Subcutaneous abdominal adipose tissue (tissue), 5 donors: ENCODE data around the gene FIGLA.

Experiments used
- H3K27ac ChIP-seq: one replicate; pipeline ENCODE4 v1.7.0; 2013; ENCODE audit warnings: low read depth, mild to moderate bottlenecking, inconsistent platforms, low read length, moderate library complexity
- H3K27me3 ChIP-seq, 5 donors: one replicate each; pipeline ENCODE4 v1.7.0; 2013; ENCODE audit warnings: low read length in 5 of 5, inconsistent platforms in 1 of 5; ENCODE audit not compliant: control insufficient read depth in 5 of 5, insufficient read depth in 4 of 5
- H3K36me3 ChIP-seq, 5 donors: one replicate each; pipeline ENCODE4 v1.7.0; 2013; ENCODE audit warnings: low read length in 5 of 5; ENCODE audit not compliant: control insufficient read depth in 5 of 5, insufficient read depth in 5 of 5
- H3K4me1 ChIP-seq, 5 donors: one replicate each; pipeline ENCODE4 v1.7.0; 2013; ENCODE audit warnings: low read length in 5 of 5, mild to moderate bottlenecking in 3 of 5, moderate library complexity in 1 of 5; ENCODE audit not compliant: control insufficient read depth in 5 of 5, insufficient read depth in 5 of 5
- H3K4me3 ChIP-seq, 5 donors: one replicate each; pipeline ENCODE4 v1.7.0; 2013; ENCODE audit warnings: low read length in 5 of 5, low read depth in 1 of 5
- H3K9ac ChIP-seq, 5 donors: one replicate each; pipeline ENCODE4 v1.7.0; 2013; ENCODE audit warnings: low read length in 5 of 5, mild to moderate bottlenecking in 4 of 5, moderate library complexity in 3 of 5
- H3K9me3 ChIP-seq, 5 donors: one replicate each; pipeline ENCODE4 v1.7.0; 2013; ENCODE audit warnings: low read length in 5 of 5; ENCODE audit not compliant: control insufficient read depth in 5 of 5
- donor health status: healthy.
- donor health status: healthy.
- donor health status: healthy.
- donor health status: healthy.
- donor health status: healthy.

The FIGLA gene

GRCh38 chr2:70828914-70829824, 38.7 kb upstream of the FIGLA start:
- no peak overlapping the region for H3K4me3 ChIP-seq
- H3K27me3 ChIP-seq: no peaks in the 10 kb centered on the region
- peaks cover 4 to 27% (median 23%) of the 10 kb centered on the region in 5 donors for H3K4me1 ChIP-seq
- no peak overlapping the region for H3K9ac ChIP-seq
- H3K36me3 ChIP-seq: no peaks in the 10 kb centered on the region
- H3K9me3 ChIP-seq: no peaks in the 10 kb centered on the region
- no peak overlapping the region for H3K27ac ChIP-seq

GRCh38 chr2:70828115-70828514, 37.7 kb upstream of the FIGLA start:
- H3K9me3 ChIP-seq: no peaks in the 10 kb centered on the region
- H3K4me3 ChIP-seq: no peak overlapping the region
- no peak overlapping the region for H3K9ac ChIP-seq
- H3K4me1 ChIP-seq: peaks cover 4 to 27% (median 23%) of the 10 kb centered on the region in 5 donors
- H3K36me3 ChIP-seq: no peaks in the 10 kb centered on the region
- H3K27me3 ChIP-seq: no peaks in the 10 kb centered on the region
- H3K27ac ChIP-seq: no peak overlapping the region

GRCh38 chr2:70827388-70827787, 36.9 kb upstream of the FIGLA start:
- H3K27ac ChIP-seq: no peak overlapping the region
- no peaks in the 10 kb centered on the region for H3K36me3 ChIP-seq
- H3K9ac ChIP-seq: no peak overlapping the region
- peaks cover 4 to 27% (median 23%) of the 10 kb centered on the region in 5 donors for H3K4me1 ChIP-seq
- H3K4me3 ChIP-seq: no peak overlapping the region
- H3K9me3 ChIP-seq: no peaks in the 10 kb centered on the region
- no peaks in the 10 kb centered on the region for H3K27me3 ChIP-seq

GRCh38 chr2:70826696-70827350, 36.4 kb upstream of the FIGLA start:
- H3K27me3 ChIP-seq: no peaks in the 10 kb centered on the region
- no peak overlapping the region for H3K4me3 ChIP-seq
- H3K27ac ChIP-seq: no peak overlapping the region
- no peaks in the 10 kb centered on the region for H3K9me3 ChIP-seq
- H3K9ac ChIP-seq: no peak overlapping the region
- peaks cover 4 to 27% (median 23%) of the 10 kb centered on the region in 5 donors for H3K4me1 ChIP-seq
- no peaks in the 10 kb centered on the region for H3K36me3 ChIP-seq

- Histone ChIP-seq H3K4me3 (no peak overlapping the region), H3K36me3 (no peaks in the 10 kb centered on the region), H3K4me1 (peaks cover 0 to 3% (median 3%) of the 10 kb centered on the region in 5 donors), H3K27me3 (peaks cover 0 to 10% (median 4%) of the 10 kb centered on the region in 5 donors), H3K9me3 (no peaks in the 10 kb centered on the region), H3K27ac (no peak overlapping the region), H3K9ac (no peak overlapping the region)
Measured at GRCh38 chr2:70823249-70823648, 32.8 kb upstream of the FIGLA start.

GRCh38 chr2:70822843-70823242, 32.4 kb upstream of the FIGLA start:
- Histone ChIP-seq H3K4me1 (no peaks in the 10 kb centered on the region), H3K27me3 (peaks cover 0 to 10% (median 4%) of the 10 kb centered on the region in 5 donors), H3K36me3 (no peaks in the 10 kb centered on the region), H3K4me3 (no peak overlapping the region), H3K9ac (no peak overlapping the region), H3K27ac (no peak overlapping the region), H3K9me3 (no peaks in the 10 kb centered on the region)

GRCh38 chr2:70820499-70820898, 30.1 kb upstream of the FIGLA start, which contains the start of gene CLEC4F:
Gene CLEC4F, minus strand, starts transcription at chr2:70820599. Its CDS starts 76 bp downstream, at chr2:70820523.
- H3K9ac ChIP-seq: no peak within 1 kb of the TSS
- no peaks in the 10 kb centered on the region for H3K36me3 ChIP-seq
- H3K4me1 ChIP-seq: no peaks in the 10 kb centered on the region
- no peaks in the 10 kb centered on the region for H3K9me3 ChIP-seq
- H3K27ac ChIP-seq: no peak within 1 kb of the TSS
- peaks cover 0 to 13% (median 4%) of the 10 kb centered on the region in 5 donors for H3K27me3 ChIP-seq
- H3K4me3 ChIP-seq: no peak within 1 kb of the TSS

- Histone ChIP-seq H3K27ac (no peak overlapping the region), H3K9me3 (no peaks in the 10 kb centered on the region), H3K36me3 (no peaks in the 10 kb centered on the region), H3K27me3 (peaks cover 0 to 17% (median 4%) of the 10 kb centered on the region in 5 donors), H3K4me1 (no peaks in the 10 kb centered on the region), H3K9ac (no peak overlapping the region), H3K4me3 (no peak overlapping the region)
Measured at GRCh38 chr2:70817284-70817954, 27.0 kb upstream of the FIGLA start.

GRCh38 chr2:70816726-70817125, 26.3 kb upstream of the FIGLA start:
- H3K4me3 ChIP-seq: no peak overlapping the region
- no peak overlapping the region for H3K9ac ChIP-seq
- H3K27ac ChIP-seq: no peak overlapping the region
- H3K36me3 ChIP-seq: no peaks in the 10 kb centered on the region
- H3K4me1 ChIP-seq: no peaks in the 10 kb centered on the region
- H3K27me3 ChIP-seq: peaks cover 0 to 17% (median 4%) of the 10 kb centered on the region in 5 donors
- no peaks in the 10 kb centered on the region for H3K9me3 ChIP-seq
